ENCODE measurements around the gene SPATA31D3. TPM values are rescaled to one million over a fixed set of nuclear protein-coding genes. Genes with fewer than 3 reads are reported as not detected.

SPATA31D3 gene
- total RNA-seq, 1 donor from 2014 or later = not detected

- intact Hi-C loops (cut with micrococcal nuclease) = no loop called here
- no peak overlapping the region for H3K27ac Mint-ChIP-seq
- ATAC-seq (ENCODE audit: low read depth) (no peak), DNase-seq (no peak)
- peaks cover 5% of the 10 kb centered on the region for H3K36me3 Mint-ChIP-seq (ENCODE audit: low read depth)
- H3K4me1 Mint-ChIP-seq = no peaks in the 10 kb centered on the region
- H3K27me3 Mint-ChIP-seq = no peaks in the 10 kb centered on the region
- ChIA-PET POLR2A (no interaction called here), CTCF (no interaction called here)
- TF ChIP-seq, protein P1, sequence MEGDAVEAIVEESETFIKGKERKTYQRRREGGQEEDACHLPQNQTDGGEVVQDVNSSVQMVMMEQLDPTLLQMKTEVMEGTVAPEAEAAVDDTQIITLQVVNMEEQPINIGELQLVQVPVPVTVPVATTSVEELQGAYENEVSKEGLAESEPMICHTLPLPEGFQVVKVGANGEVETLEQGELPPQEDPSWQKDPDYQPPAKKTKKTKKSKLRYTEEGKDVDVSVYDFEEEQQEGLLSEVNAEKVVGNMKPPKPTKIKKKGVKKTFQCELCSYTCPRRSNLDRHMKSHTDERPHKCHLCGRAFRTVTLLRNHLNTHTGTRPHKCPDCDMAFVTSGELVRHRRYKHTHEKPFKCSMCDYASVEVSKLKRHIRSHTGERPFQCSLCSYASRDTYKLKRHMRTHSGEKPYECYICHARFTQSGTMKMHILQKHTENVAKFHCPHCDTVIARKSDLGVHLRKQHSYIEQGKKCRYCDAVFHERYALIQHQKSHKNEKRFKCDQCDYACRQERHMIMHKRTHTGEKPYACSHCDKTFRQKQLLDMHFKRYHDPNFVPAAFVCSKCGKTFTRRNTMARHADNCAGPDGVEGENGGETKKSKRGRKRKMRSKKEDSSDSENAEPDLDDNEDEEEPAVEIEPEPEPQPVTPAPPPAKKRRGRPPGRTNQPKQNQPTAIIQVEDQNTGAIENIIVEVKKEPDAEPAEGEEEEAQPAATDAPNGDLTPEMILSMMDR (IDR thresholded peaks at IDR 0.05) = no peak
- peaks cover 30% of the 10 kb centered on the region for H3K9me3 Mint-ChIP-seq
- H3K4me3 Mint-ChIP-seq = no peak overlapping the region
These were observed 9.8 kb downstream of the SPATA31D3 start for GRCh38 chr9:81953096-81953495.

GRCh38 chr9:81955625-81956024 lies 12.3 kb downstream of the SPATA31D3 start:
- Mint-ChIP-seq H3K4me3 (no peak overlapping the region), H3K36me3 (ENCODE audit: low read depth) (peaks cover 5% of the 10 kb centered on the region), H3K27ac (no peak overlapping the region), H3K9me3 (peaks cover 30% of the 10 kb centered on the region), H3K27me3 (no peaks in the 10 kb centered on the region), H3K4me1 (no peaks in the 10 kb centered on the region)
- TF ChIP-seq, protein P1 (IDR thresholded peaks at IDR 0.05) = no peak
- ATAC-seq (ENCODE audit: low read depth) (no peak), DNase-seq (no peak)
- intact Hi-C loops (cut with micrococcal nuclease) = no loop called here
- POLR2A ChIA-PET = no interaction called here
- CTCF ChIA-PET = no interaction called here

DNA sequence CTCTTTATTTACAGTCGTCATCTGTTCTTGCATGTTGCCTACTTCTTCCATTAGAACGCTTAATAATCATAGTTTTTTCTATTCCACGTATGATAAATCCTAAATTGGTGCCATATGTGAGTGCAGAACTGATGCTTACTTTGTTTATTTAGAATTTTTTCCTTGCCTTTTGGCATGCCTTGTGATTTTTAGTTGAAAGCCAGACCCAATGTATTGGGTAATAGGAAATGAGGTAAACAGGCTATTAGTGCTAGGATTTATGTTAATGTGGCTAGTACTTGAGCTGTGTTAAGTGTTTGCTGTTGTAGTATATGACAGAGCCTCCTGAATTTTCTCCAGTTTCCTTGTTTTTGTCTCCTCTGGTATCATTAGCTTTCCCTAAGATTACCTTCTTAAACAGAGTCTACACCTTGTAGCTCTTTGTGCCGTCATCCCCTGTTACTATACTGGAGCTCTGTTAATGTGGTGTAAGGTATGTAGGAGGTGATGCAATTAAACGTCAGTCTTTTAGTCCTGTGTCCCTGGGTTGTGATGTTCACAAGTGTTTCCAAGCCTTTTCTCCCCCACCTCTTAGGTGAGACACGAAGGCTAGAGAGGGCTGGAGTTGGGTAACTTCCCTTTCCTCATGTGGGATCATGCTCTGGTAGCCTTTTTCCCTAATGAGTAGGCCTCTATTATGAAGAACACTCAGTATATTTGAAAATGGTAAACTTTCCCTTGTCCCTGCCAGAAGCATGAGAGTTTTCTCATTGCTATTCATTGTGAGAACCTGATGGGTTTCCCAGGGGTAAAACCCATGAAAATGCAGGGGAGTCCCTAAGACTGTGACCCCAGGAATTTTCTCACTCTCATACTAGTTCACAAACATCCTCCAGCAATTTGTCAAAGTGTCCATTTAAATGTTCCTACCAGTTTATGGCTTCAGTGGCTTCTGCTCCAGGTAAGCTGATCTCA lies 21.2 kb downstream of the SPATA31D3 start:
- no peaks in the 10 kb centered on the region for H3K27me3 Mint-ChIP-seq
- ChIA-PET POLR2A (no interaction called here), CTCF (no interaction called here)
- intact Hi-C loops (cut with micrococcal nuclease) = no loop called here
- ATAC-seq (ENCODE audit: low read depth) (no peak), DNase-seq (no peak)
- H3K27ac Mint-ChIP-seq = no peak overlapping the region
- H3K4me1 Mint-ChIP-seq = no peaks in the 10 kb centered on the region
- no peaks in the 10 kb centered on the region for H3K36me3 Mint-ChIP-seq (ENCODE audit: low read depth)
- no peaks in the 10 kb centered on the region for H3K9me3 Mint-ChIP-seq
- TF ChIP-seq, protein P1 (IDR thresholded peaks at IDR 0.05) = no peak
- H3K4me3 Mint-ChIP-seq = no peak overlapping the region

GRCh38 chr9:81968026-81968425 lies 24.7 kb downstream of the SPATA31D3 start:
- Mint-ChIP-seq H3K4me3 (no peak overlapping the region), H3K36me3 (ENCODE audit: low read depth) (no peaks in the 10 kb centered on the region), H3K4me1 (no peaks in the 10 kb centered on the region), H3K27ac (no peak overlapping the region), H3K9me3 (no peaks in the 10 kb centered on the region), H3K27me3 (no peaks in the 10 kb centered on the region)
- TF ChIP-seq, protein P1 (IDR thresholded peaks at IDR 0.05) = no peak
- ATAC-seq (ENCODE audit: low read depth) = no peak
- CTCF ChIA-PET = no interaction called here
- intact Hi-C loops (cut with micrococcal nuclease) = no loop called here
- no peak for DNase-seq
- POLR2A ChIA-PET = no interaction called here

GRCh38 chr9:81969971-81970370 lies 26.7 kb downstream of the SPATA31D3 start:
- ChIA-PET POLR2A (no interaction called here), CTCF (no interaction called here)
- DNase-seq (no peak), ATAC-seq (ENCODE audit: low read depth) (no peak)
- Mint-ChIP-seq H3K4me3 (no peak overlapping the region), H3K27me3 (no peaks in the 10 kb centered on the region), H3K36me3 (ENCODE audit: low read depth) (no peaks in the 10 kb centered on the region), H3K27ac (no peak overlapping the region), H3K9me3 (peaks cover 7% of the 10 kb centered on the region), H3K4me1 (no peaks in the 10 kb centered on the region)
- intact Hi-C loops (cut with micrococcal nuclease) = no loop called here
- TF ChIP-seq, protein P1 (IDR thresholded peaks at IDR 0.05) = no peak
